Medulla oblongata (tissue), 1 donor: ENCODE results near the gene MXI1.

ENCODE experiments used
- DNase-seq: peaks from one replicate; pipeline ENCODE4 v3.0.0-alpha.2; 2015; ENCODE audit errors: extremely low spot score

MXI1 gene

GRCh38 chr10:110274647-110275046 lies 67.2 kb downstream of the MXI1 start:
- DNase-seq: peak; percentile 24

DNA sequence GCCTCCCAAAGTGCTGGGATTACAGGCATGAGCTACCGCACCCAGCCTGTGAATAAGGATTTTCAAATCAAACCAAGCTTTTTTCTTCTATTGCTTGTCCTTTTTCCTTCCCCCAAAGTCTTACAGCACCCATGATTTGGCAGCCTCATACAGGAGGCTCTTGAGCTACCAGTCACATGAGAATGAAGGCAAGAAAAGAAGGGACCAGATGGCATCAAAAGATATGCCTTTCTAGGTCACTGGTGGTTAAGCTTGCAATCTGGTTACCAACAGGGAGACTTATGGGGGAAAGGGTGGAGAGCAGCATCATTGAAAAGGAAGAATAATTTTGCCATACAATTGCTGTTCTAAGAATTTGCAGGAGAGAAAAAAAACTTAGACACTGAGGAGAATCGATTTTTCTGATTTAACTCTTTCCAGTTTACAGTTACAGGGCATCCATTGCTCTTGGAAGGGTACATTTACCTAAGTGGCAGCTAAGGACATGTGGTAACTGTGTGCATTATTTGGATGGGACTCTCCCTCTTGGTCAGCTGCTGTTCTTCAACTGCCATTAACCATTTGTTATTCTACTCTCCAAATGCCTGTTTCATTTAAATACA lies 67.8 kb downstream of the MXI1 start:
- DNase-seq: peak; percentile 40

GRCh38 chr10:110276603-110277002 lies 69.2 kb downstream of the MXI1 start:
- DNase-seq: no peak

GRCh38 chr10:110277591-110277990 lies 70.2 kb downstream of the MXI1 start:
- DNase-seq: peak; percentile 22

DNA sequence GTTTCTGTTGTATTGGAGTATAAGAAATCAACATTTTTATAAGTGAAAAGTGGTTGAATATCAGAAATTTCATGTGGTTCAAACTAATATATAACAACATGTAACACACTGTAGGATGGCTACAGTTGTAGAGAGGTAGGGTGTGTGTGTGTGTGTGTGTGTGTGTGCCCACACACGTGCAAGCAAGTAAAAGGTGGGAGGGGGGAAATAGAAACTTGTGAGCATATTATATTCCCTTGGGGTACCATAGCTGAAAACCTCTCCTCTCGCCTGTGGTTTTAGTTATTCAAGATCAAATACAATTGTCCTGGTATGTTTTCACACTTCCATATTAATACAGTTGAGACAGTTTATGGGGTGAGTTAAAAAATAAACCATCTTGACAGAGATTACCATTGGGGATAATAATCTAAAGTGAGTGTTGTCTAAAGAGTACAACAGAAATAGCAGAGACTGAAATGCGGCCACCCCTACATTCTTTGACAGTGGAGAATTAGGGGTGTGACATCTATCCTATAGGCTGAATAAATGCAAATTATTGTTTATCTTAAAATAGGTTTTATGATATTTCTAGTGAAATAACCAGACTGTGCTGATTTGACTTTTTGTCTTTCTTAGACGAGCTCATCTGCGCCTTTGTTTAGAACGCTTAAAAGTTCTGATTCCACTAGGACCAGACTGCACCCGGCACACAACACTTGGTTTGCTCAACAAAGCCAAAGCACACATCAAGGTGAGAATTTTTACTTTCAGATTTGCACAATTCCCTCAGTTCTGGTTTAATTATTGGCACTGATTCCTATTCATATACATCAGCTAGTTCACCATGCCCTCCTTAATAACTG lies 71.4 kb downstream of the MXI1 start:
- DNase-seq: no peak

DNA sequence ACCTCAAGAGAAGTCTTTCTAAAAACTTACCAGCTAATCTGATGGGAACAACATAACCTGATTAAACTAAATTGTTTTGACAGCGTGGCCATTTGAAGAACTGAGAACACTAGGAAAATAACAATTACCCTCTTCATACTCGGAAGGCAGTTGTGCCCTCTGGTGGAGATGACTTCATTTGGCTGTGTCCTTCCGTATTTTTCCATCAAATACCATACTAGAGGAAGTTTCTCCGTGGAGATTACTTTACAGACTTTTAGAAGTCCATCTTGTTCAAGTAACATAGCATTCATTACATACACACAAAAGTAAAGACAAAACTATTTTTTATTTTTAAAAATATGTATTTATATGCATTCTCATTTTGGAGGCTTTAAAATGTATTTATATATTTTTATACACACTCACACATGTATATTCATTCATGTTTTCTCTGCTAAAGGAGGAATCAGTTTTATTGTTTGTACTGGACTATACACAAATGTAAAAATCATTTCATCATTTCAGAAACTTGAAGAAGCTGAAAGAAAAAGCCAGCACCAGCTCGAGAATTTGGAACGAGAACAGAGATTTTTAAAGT lies 72.1 kb downstream of the MXI1 start:
- DNase-seq: peak; percentile 96

DNA sequence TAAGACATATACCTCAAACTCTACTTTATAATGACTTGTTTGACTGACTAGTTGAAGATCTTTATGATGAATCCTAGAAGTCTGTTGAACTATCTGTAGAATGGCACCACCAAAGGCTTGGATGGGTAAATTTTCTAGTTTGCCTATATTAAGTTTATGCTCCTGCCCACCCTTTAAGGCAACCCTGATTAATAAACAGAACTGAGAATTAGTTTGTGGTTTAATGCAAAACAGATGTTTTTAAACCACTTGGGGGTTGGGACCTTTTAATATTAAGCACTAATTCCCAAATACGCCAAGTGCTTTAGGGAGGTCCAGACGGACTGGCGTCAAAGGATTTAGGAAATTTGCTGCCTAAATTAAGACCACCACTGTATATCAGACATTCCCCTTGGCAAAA lies 76.9 kb downstream of the MXI1 start:
- no peak for DNase-seq

GRCh38 chr10:110285501-110285900 lies 78.1 kb downstream of the MXI1 start:
- DNase-seq: no peak

GRCh38 chr10:110286841-110287240 lies 79.4 kb downstream of the MXI1 start:
- DNase-seq: no peak

DNA sequence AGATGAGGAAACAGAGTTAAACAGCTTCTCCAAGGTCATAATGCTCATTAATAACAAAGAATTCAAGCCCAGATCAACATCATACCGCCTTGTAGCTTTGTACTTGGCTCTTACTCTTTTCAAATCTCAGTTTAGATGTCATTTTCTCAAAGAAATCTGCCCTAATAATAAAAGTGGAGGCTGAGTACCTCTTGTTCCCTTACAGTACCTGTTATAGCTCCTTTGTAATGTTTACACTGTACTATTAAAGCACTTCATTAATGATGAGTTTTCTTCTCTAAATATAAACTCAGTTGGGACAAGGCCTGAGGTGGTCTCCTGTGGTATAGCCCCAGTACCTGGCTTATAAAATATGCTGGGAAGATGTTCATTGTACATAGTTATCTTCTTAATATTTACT lies 89.6 kb downstream of the MXI1 start:
- no peak for DNase-seq

GRCh38 chr10:110300486-110300986 lies 93.1 kb downstream of the MXI1 start:
- DNase-seq: no peak

DNA sequence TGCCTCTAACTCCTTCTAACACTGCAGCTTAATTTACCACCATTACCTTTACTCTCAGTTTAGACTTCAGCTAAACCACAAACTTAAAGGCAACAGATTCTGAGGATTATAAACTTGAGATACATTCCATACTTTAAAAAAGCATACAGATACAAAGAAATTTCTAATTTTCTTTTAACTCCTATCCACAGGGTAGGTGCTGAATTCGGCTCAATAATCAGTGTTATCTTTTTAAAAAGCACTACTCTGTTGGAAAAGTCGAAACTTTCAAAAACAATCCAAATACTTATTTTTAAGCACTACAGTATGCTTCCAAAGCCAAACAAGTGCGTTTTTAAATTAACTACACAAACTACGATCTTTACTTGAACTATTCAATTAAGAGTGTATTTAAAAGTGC lies 96.3 kb downstream of the MXI1 start:
- no peak for DNase-seq

DNA sequence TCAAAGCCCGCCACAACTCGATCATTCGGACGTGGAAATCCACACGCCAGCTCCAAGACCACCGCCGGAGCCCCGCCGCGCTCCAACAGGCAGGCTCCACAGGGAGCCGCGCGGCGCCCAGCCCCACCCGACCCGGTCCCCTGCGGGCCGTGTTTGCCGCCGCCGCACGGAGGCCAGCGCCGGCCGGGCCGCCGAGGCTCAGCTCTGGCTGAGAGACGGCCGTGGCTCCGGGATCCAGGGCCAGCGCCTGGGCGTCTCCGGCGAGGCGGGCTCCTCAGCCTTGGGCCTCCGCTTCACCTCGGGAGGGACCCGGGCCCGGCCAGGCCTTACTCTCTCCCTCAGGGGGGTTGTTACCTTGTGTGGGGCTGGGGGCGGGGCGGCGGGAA lies 97.0 kb downstream of the MXI1 start:
- no peak for DNase-seq

GRCh38 chr10:110304780-110305421 lies 97.5 kb downstream of the MXI1 start, which contains the start of gene SMNDC1:
Gene SMNDC1, minus strand, starts transcription at chr10:110304920. Its CDS starts 1,333 bp downstream, at chr10:110303587.
- peak; percentile 99 for DNase-seq

DNA sequence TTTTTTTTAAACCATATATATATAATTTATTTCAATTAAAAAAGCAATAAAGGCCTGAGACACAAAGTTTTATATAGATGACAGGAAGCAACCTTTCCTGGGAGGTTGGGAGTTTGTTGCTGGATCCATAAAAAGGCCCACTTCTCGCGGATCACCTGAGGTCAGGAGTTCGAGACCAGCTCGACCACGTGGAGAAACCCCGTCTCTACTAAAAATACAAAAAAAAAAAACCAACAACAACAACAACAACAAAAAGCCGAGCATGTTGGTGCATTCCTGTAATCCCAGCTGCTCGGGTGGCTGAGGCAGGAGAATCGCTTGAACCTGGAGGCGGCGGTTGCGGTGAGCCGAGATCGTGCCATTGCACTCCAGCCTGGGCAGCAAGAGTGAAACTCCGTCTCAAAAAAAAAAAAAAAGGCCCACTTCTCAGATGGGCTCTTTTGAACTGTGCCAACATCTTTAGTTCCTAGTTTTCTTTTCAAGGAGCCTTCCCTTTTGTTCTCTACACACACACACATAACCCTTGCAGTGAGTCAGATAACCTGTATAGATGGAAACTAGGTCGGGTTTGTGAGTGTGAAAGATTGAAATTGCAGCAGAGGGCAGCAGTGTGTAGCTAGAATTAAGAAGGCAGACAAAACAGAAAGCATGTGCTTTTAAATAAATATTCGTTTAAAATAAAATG lies 98.5 kb downstream of the MXI1 start:
- peak; percentile 76 for DNase-seq

DNA sequence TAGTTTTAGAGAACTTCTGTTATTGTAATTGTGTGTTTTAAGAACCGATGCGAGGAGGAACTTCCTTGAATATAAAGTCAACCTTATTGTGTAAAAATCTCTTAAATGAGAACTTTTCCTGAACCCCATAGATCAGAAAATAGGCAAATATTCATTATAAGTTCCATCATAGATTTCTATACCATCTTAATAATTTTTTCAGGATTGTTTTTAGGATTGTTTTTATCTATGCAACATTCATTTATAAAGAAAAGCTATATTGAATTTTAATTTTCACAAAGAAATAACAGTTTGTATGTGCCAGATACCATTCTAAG lies 99.0 kb downstream of the MXI1 start:
- no peak for DNase-seq

- DNase-seq: no peak
These were observed 100.4 kb downstream of the MXI1 start for GRCh38 chr10:110307805-110308204.

GRCh38 chr10:110310741-110311140 lies 103.3 kb downstream of the MXI1 start:
- DNase-seq: no peak

GRCh38 chr10:110311357-110311949 lies 104.0 kb downstream of the MXI1 start:
- peak; percentile 62 for DNase-seq

- no peak for DNase-seq
These were observed 104.8 kb downstream of the MXI1 start for GRCh38 chr10:110312206-110312605.

DNA sequence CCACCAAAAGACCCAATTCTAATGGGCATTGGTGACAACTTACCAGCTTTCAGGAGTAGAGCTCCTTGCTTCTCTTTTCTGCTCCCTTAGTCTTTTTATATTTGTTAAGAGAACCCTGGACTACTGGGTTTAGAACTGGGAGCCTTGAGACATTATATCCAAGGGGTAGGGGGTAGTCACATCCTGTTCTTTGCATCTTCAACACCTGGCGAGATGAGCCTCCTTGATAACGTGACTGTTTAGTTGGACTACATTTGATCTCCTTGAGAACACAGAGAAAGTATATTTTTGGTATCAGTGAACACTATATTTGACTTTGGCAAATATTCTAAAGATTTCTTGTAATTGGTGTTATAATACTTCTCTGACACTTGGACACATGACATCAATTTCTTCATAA lies 106.3 kb downstream of the MXI1 start:
- no peak for DNase-seq
